PC-3 (cell line): Measurements from ENCODE around the gene OMA1.

ENCODE experiments used
- CTCF ChIP-seq: fragments of 300-600 bp; sonication (generic); conservative IDR thresholded peaks from 2 replicates; pipeline ENCODE4 v1.5.1; 2017; ENCODE audit warnings: antibody characterized with exemption, low read depth, mild to moderate bottlenecking, low read length
- EZH2 ChIP-seq: fragments of 300-600 bp; sonication (generic); IDR thresholded peaks from one replicate; pipeline ENCODE4 v1.6.1; 2017; ENCODE audit warnings: antibody characterized with exemption, mild to moderate bottlenecking, low read length; ENCODE audit not compliant: unreplicated experiment
- EZH2phosphoT487 ChIP-seq: fragments of 300-600 bp; sonication (generic); IDR thresholded peaks from 2 replicates; pipeline ENCODE4 v1.6.1; 2018; ENCODE audit warnings: mild to moderate bottlenecking, antibody characterized with exemption, low read length, borderline replicate concordance

- TF ChIP-seq CTCF (no peak), EZH2 (no peak), EZH2phosphoT487 (no peak)
These were observed 43.5 kb upstream of the OMA1 start for GRCh38 chr1:58590019-58590418.
